SK-MEL-5 (cell line): ENCODE results near the gene KRTAP10-9. TPM values are rescaled to one million over a fixed set of nuclear protein-coding genes. Genes with fewer than 3 reads are reported as not detected.

Experiments
- DNase-seq: peaks from one replicate; pipeline ENCODE4 v3.0.0-alpha.2; 2016; ENCODE audit warnings: low read depth, low spot score
- in situ Hi-C: cut with HindIII; loops from 2 replicates; pipeline ENCODE4 v1.10.0; 2016; ENCODE audit warnings: low sequenced_read_pairs, high pct_unique_total_duplicates, low pct_unique_long_range_greater_than_20kb
- total RNA-seq: library from RNA; depleted of rRNA; stranded (reverse); fragments of >200 nt; shearing (Covaris generic); gene quantifications from 2 replicates; pipeline ENCODE4 v1.2.3, GENCODE V29; 2014; rRNA removed

Gene KRTAP10-9
- total RNA-seq, 1 experiment from 2014 or later: not detected

DNA sequence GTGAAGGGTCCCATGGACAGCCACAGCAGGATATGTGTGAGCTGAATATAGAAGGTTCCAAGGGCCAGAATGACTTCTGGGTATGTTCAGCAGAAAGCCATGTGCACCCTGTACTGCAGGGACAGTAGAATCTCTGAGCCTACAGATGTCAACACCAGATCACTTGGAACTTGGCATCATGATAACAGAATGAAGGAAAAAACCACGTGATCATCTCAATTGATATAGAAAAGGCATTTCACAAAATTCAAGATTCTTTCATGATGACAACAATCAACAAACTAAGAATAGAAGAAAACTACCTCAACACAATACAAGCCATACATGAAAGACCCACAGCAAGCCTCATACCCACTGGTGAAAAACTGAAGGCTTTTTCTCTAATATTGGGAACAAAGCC is 40.7 kb downstream of the KRTAP10-9 start:
- in situ Hi-C loops: no loop called here
- DNase-seq: no peak

DNA sequence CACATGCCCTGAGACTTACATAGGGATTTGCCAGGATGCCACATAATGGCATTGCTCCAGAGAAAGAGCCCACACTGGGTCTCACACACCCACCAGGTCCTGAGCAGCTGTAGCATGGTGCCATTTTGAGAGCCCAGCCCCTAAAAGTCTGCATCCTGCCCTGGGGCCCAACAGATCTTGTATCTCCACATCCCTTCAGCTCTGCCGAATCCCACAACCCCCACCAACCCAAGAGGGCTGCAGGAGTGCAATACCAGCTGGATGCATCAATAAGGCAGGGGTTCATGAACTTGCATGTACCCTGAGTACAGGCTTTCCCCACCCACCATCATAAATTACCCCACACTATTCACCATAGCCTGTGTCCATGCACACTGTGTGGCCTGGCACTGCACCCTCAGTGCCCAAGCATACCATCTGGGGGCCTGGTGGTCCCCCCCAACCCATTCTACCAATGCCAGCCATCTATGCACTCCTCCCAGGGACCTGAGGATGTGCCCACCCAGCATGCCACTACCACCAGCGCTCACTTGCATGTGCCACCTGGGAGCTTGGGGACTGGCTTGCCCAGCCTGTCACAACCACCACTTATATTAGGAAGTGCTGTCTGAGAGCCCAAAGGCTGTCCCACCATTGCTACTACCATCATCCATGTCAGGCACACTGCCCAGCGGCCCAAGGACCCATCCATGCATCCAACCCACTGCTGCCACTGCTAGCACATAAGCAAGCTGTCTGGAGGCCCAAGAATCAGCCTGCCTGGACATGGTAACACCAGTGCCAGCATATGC is 43.9 kb downstream of the KRTAP10-9 start:
- no peak for DNase-seq
- in situ Hi-C loops: no loop called here

DNA sequence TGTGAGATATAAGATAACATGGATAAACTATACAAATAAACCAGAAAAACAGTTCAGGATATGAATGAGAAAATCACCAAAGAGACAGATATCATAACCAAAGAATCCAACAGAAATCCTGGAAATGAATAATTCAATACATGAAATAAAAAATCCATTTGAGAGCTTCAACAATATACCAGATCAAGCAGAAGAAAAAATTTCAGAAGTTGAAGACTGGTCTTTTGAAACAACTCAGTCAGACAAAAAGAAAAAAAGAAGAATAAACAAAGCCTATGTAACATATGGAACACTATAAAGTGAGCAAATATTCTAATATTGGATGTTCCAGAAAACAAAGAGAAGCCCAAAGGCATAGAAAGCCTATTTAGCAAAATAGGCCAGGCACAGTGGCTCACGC is 45.0 kb downstream of the KRTAP10-9 start:
- DNase-seq: no peak
- in situ Hi-C loops: no loop called here

DNA sequence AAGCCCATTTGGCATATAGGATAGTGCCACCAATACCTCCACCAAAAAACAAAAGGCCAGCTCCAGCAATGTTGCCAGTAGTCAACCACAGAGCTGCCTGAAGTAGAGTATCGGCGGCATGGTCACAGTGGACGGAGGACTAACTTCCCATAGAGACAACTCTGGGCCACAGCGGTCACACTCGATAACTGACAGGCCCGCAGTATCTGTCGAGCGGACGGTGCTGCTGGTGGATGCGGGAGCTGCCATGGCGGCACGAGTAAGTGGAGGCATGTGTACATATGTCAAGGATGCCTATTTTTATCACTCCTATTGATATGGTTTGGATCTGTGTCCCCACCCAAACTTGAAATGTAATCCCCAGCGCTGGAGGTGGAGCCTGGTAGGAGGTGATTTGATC is 51.0 kb downstream of the KRTAP10-9 start:
- in situ Hi-C loops: no loop called here
- DNase-seq: no peak

Other genes starting within 250 kb of the KRTAP10-9 start
- gene LRRC3, start 171.6 kb upstream of the KRTAP10-9 start, total RNA-seq: 1.5 TPM in 2 replicates
- not detected in 2 replicates for gene KRTAP10-1, start 86.9 kb upstream of the KRTAP10-9 start, total RNA-seq
- not detected in 2 replicates for gene KRTAP10-2, start 75.6 kb upstream of the KRTAP10-9 start, total RNA-seq
- gene KRTAP10-3, start 68.3 kb upstream of the KRTAP10-9 start, total RNA-seq: not detected in 2 replicates
- not detected in 2 replicates for gene KRTAP10-4, start 53.4 kb upstream of the KRTAP10-9 start, total RNA-seq
- not detected in 2 replicates for gene KRTAP10-5, start 46.5 kb upstream of the KRTAP10-9 start, total RNA-seq
- gene KRTAP10-6, start 34.6 kb upstream of the KRTAP10-9 start, total RNA-seq: not detected in 2 replicates
- not detected in 2 replicates for gene KRTAP10-7, start 26.5 kb upstream of the KRTAP10-9 start, total RNA-seq
- gene KRTAP10-8, start 15.0 kb upstream of the KRTAP10-9 start, total RNA-seq: not detected in 2 replicates
- not detected in 2 replicates for gene KRTAP10-10, start 10.3 kb downstream of the KRTAP10-9 start, total RNA-seq
- not detected in 2 replicates for gene KRTAP10-11, start 19.3 kb downstream of the KRTAP10-9 start, total RNA-seq
- gene KRTAP12-4, start 27.6 kb downstream of the KRTAP10-9 start, total RNA-seq: not detected in 2 replicates
- gene KRTAP12-3, start 30.8 kb downstream of the KRTAP10-9 start, total RNA-seq: not detected in 2 replicates
- not detected in 2 replicates for gene KRTAP12-2, start 39.8 kb downstream of the KRTAP10-9 start, total RNA-seq
- gene KRTAP12-1, start 55.1 kb downstream of the KRTAP10-9 start, total RNA-seq: not detected in 2 replicates
- gene KRTAP10-12, start 70.1 kb downstream of the KRTAP10-9 start, total RNA-seq: not detected in 2 replicates
- not detected in 2 replicates for gene TSPEAR, start 84.5 kb downstream of the KRTAP10-9 start, total RNA-seq
- 53.3 and 53.9 TPM in 2 replicates for gene UBE2G2, start 174.7 kb downstream of the KRTAP10-9 start, total RNA-seq
- 34.2 and 36.0 TPM in 2 replicates for gene SUMO3, start 191.0 kb downstream of the KRTAP10-9 start, total RNA-seq
- 843 and 970 TPM in 2 replicates for gene PTTG1IP, start 246.6 kb downstream of the KRTAP10-9 start, total RNA-seq